Kidney (tissue), 14 donors: ENCODE measurements around the gene WTAP. TPM values are rescaled to one million over a fixed set of nuclear protein-coding genes. Genes with fewer than 3 reads are reported as not detected.

Experiments
- DNase-seq, 5 donors: peaks; one replicate each; pipeline ENCODE4 v3.0.0-alpha.2; 2013 to 2020
- FAIRE-seq: peaks from 2 replicates; lab custom pipeline; 2012; peaks lifted over from hg19 to GRCh38; lab: Jason Lieb, UNC
- H3K27ac ChIP-seq, 2 donors: one replicate each; pipeline ENCODE4 v1.7.0; 2013; ENCODE audit warnings: low read depth in 2 of 2, low read length in 2 of 2, inconsistent platforms in 1 of 2
- H3K27me3 ChIP-seq: one replicate; pipeline ENCODE4 v1.7.1; 2013; ENCODE audit warnings: low read length, inconsistent platforms; ENCODE audit not compliant: control insufficient read depth, insufficient read depth
- H3K36me3 ChIP-seq, 3 donors: one replicate each; pipeline versions ENCODE4 v1.7.0 to v1.7.1; 2013; ENCODE audit warnings: low read length in 3 of 3, control low read depth in 1 of 3, inconsistent platforms in 1 of 3; ENCODE audit not compliant: insufficient read depth in 3 of 3, control insufficient read depth in 2 of 3
- H3K4me1 ChIP-seq, 3 donors: one replicate each; pipeline versions ENCODE4 v1.7.0 to v1.7.1; 2013; ENCODE audit warnings: low read length in 3 of 3, inconsistent platforms in 1 of 3, low read depth in 1 of 3; ENCODE audit not compliant: control insufficient read depth in 2 of 3, insufficient read depth in 2 of 3
- H3K4me3 ChIP-seq, 3 donors: one replicate each; pipeline versions ENCODE4 v1.7.0 to v1.8.1; 2013; ENCODE audit warnings: low read length in 3 of 3, control low read depth in 1 of 3, inconsistent platforms in 1 of 3
- H3K9ac ChIP-seq, 3 donors: one replicate each; pipeline versions ENCODE4 v1.7.0 to v1.7.1; 2013; ENCODE audit warnings: low read length in 3 of 3, control low read depth in 1 of 3, inconsistent platforms in 1 of 3
- H3K9me3 ChIP-seq, 3 donors: one replicate each; pipeline versions ENCODE4 v1.7.0 to v1.7.1; 2013; ENCODE audit warnings: low read length in 3 of 3, control low read depth in 1 of 3, inconsistent platforms in 1 of 3; ENCODE audit not compliant: control insufficient read depth in 2 of 3, insufficient read depth in 1 of 3
- intact Hi-C: fragments of 100-400 bp; cut with DNase I; formaldehyde crosslinking; loops from one replicate; pipeline ENCODE4 v1.11.1; 2022
- polyA plus RNA-seq: library from polyadenylated mRNA; stranded (reverse); fragments of 350-450 nt; fragmentation: Illumina TruSeq; extraction: RNeasy Lipid Tissue Mini Kit (QIAGEN cat#74804); gene quantifications from one replicate; pipeline ENCODE4 v1.2.3, GENCODE V29; 2014; ENCODE audit warnings: low read depth, low replicate concordance; ENCODE audit not compliant: insufficient read depth
- total RNA-seq: library from RNA; stranded (reverse); fragmentation: NEBNext Ultra II Directional; extraction: Animal tissue kit (Norgen Biotek cat#: 25700); gene quantifications from one replicate; pipeline ENCODE4 v1.2.1, GENCODE V29; 2021
- TF ChIP-seq, protein P1 (sequence below): IDR thresholded peaks from 3 replicates; pipeline ENCODE4 v1.5.1; 2012; ENCODE audit warnings: mild to moderate bottlenecking, moderate library complexity, borderline replicate concordance; ENCODE audit not compliant: insufficient read depth; ENCODE audit errors: extremely low read depth
- donor health status: control.
- donor health status: control.
- donor health status: control.
- donor health status: control.
- donor health status: control.
- donor health status: DM: yes; HTN: yes; CAD: no.
- donor health status: Normal renal cell carcinoma (clear cell type).

Gene WTAP
- total and polyA plus RNA-seq, 2 donors from 2014 or later: 63.5 to 108 TPM

DNA sequence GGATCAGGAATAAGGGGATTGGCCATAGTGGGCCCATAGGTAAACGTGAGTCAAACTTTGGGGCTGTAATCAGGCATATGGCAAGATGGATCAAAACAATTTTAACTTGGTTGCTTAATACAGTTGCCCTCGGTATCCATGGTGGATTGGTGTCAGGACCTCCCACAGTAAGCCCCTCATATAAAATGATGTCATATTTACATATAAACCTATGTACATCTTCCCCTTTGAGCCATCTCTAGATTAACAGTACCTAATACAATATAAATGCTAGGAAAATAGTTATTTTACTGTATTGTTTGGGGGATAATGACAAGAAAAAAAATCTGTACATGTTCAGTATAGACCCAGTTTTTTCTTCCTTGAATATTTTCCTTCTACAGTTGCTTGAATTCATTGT is 27.1 kb downstream of the WTAP start:
- DNase-seq (no peak), FAIRE-seq (no peak)
- H3K4me3 ChIP-seq: no peak overlapping the region
- no peaks in the 10 kb centered on the region for H3K4me1 ChIP-seq
- TF ChIP-seq, protein P1, sequence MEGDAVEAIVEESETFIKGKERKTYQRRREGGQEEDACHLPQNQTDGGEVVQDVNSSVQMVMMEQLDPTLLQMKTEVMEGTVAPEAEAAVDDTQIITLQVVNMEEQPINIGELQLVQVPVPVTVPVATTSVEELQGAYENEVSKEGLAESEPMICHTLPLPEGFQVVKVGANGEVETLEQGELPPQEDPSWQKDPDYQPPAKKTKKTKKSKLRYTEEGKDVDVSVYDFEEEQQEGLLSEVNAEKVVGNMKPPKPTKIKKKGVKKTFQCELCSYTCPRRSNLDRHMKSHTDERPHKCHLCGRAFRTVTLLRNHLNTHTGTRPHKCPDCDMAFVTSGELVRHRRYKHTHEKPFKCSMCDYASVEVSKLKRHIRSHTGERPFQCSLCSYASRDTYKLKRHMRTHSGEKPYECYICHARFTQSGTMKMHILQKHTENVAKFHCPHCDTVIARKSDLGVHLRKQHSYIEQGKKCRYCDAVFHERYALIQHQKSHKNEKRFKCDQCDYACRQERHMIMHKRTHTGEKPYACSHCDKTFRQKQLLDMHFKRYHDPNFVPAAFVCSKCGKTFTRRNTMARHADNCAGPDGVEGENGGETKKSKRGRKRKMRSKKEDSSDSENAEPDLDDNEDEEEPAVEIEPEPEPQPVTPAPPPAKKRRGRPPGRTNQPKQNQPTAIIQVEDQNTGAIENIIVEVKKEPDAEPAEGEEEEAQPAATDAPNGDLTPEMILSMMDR: no peak
- H3K27ac ChIP-seq: no peak overlapping the region
- no peaks in the 10 kb centered on the region for H3K27me3 ChIP-seq
- H3K9ac ChIP-seq: no peak overlapping the region
- H3K9me3 ChIP-seq: no peaks in the 10 kb centered on the region
- intact Hi-C loops: no loop called here
- peaks cover 13 to 55% (median 34%) of the 10 kb centered on the region in 3 donors for H3K36me3 ChIP-seq

DNA sequence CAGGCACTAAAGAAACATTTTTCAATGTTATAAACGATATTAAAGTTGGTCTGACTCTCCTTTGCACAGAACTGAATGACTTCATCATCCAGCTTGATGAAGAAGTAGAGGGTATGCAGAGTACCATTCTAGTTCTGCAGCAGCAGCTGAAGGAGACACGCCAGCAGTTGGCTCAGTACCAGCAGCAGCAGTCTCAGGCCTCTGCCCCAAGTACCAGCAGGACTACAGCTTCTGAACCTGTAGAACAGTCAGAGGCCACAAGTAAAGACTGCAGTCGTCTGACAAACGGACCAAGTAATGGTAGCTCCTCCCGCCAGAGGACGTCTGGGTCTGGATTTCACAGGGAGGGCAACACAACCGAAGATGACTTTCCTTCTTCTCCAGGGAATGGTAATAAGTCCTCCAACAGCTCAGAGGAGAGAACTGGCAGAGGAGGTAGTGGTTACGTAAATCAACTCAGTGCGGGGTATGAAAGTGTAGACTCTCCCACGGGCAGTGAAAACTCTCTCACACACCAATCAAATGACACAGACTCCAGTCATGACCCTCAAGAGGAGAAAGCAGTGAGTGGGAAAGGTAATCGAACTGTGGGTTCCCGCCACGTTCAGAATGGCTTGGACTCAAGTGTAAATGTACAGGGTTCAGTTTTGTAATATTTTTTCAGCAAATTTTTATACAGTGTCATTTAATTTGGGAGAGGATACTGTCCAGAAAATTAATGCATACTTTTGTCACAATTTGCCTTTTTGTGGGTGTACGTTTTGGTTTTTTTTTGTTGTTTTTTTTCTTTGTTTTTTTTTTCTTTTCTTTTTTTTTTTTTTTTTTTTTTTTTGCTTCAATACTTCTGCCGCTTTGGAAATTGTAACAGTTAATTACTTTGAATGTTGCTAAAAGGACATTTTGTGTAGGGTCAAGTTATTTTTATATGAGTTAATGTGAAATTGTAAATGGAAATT is 27.9 kb downstream of the WTAP start:
- peaks cover 13 to 49% (median 32%) of the 10 kb centered on the region in 3 donors for H3K36me3 ChIP-seq
- no peak overlapping the region for H3K4me3 ChIP-seq
- H3K9ac ChIP-seq: no peak overlapping the region
- no peaks in the 10 kb centered on the region for H3K4me1 ChIP-seq
- H3K27ac ChIP-seq: no peak overlapping the region
- intact Hi-C loops: no loop called here
- TF ChIP-seq, protein P1: no peak
- no peaks in the 10 kb centered on the region for H3K27me3 ChIP-seq
- no peak for FAIRE-seq
- no peaks in the 10 kb centered on the region for H3K9me3 ChIP-seq
- no peak for DNase-seq

DNA sequence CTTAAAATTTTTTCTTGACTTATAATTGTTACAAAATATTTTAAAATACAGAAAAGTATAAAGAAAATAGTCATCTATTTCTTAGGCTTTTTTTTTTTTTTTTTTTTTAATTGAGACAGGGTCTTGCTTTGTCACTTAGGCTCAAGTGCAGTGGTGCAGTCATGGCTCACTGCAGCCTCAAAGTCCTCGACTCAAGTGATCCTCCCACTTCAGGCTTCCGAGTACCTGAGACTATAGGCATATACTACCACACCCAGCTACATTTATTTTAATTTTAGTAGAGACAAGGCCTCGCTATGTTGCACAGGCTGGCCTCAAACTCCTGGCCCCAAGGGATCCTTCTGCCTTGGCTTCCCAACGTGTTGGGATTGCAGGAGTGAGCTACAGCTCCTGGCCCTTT is 29.2 kb downstream of the WTAP start:
- TF ChIP-seq, protein P1: no peak
- Histone ChIP-seq H3K4me1 (peaks cover 0 to 9% (median 0%) of the 10 kb centered on the region in 3 donors), H3K4me3 (no peak overlapping the region), H3K27me3 (no peaks in the 10 kb centered on the region), H3K27ac (no peak overlapping the region), H3K36me3 (peaks cover 12 to 46% (median 31%) of the 10 kb centered on the region in 3 donors), H3K9me3 (no peaks in the 10 kb centered on the region), H3K9ac (no peak overlapping the region)
- FAIRE-seq (no peak), DNase-seq (no peak)
- intact Hi-C loops: no loop called here
